Measurements from ENCODE around the gene NXPE4. TPM values are rescaled to one million over a fixed set of nuclear protein-coding genes. Genes with fewer than 3 reads are reported as not detected.
"Not testable (repeated sequence)": the region's sequence is repeated elsewhere in the genome, so short reads cannot be mapped to it uniquely, and the experiment has no call there.

The NXPE4 gene
- total RNA-seq, 1 experiment from 2014 or later, result 0.11 TPM

DNA sequence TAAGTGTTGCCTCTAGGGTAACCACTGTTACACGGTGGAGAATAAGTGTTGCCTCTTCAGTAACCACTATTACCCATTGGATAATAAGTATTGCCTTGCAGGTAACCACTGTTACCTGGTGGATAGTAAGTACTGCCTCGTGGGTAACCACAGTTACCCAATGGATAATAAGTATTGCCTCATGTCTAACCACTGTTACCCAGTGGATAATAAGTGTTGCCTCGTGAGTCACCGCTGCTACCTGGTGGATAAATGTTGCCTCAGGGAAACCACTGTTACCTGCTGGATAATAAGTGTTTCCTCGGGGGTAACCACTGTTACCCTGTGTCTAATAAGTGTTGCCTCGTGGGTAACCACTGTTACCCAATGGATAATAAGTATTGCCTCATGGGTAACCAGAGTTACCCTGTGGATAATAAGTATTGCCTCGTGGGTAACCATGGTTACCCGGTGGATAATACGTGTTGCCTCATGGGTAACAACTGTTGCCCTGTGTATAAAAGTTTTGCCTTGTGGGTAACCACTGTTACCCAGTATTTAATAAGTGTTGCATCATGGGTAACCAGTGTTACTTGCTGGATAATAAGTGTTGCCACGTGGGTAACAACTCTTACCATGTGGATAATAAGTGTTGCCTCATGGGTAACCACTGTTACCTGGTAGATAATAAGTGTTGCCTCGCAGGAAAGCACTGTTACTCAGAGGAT lies 12.3 kb upstream of the NXPE4 start:
- TF ChIP-seq, protein P1, sequence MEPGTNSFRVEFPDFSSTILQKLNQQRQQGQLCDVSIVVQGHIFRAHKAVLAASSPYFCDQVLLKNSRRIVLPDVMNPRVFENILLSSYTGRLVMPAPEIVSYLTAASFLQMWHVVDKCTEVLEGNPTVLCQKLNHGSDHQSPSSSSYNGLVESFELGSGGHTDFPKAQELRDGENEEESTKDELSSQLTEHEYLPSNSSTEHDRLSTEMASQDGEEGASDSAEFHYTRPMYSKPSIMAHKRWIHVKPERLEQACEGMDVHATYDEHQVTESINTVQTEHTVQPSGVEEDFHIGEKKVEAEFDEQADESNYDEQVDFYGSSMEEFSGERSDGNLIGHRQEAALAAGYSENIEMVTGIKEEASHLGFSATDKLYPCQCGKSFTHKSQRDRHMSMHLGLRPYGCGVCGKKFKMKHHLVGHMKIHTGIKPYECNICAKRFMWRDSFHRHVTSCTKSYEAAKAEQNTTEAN (CRISPR knock-in tag; IDR thresholded peaks at IDR 0.05), result no peak
- TF ChIP-seq RELA (CRISPR knock-in tag; IDR thresholded peaks at IDR 0.05; ENCODE audit: borderline replicate concordance), result no peak
- TF ChIP-seq, protein P2, sequence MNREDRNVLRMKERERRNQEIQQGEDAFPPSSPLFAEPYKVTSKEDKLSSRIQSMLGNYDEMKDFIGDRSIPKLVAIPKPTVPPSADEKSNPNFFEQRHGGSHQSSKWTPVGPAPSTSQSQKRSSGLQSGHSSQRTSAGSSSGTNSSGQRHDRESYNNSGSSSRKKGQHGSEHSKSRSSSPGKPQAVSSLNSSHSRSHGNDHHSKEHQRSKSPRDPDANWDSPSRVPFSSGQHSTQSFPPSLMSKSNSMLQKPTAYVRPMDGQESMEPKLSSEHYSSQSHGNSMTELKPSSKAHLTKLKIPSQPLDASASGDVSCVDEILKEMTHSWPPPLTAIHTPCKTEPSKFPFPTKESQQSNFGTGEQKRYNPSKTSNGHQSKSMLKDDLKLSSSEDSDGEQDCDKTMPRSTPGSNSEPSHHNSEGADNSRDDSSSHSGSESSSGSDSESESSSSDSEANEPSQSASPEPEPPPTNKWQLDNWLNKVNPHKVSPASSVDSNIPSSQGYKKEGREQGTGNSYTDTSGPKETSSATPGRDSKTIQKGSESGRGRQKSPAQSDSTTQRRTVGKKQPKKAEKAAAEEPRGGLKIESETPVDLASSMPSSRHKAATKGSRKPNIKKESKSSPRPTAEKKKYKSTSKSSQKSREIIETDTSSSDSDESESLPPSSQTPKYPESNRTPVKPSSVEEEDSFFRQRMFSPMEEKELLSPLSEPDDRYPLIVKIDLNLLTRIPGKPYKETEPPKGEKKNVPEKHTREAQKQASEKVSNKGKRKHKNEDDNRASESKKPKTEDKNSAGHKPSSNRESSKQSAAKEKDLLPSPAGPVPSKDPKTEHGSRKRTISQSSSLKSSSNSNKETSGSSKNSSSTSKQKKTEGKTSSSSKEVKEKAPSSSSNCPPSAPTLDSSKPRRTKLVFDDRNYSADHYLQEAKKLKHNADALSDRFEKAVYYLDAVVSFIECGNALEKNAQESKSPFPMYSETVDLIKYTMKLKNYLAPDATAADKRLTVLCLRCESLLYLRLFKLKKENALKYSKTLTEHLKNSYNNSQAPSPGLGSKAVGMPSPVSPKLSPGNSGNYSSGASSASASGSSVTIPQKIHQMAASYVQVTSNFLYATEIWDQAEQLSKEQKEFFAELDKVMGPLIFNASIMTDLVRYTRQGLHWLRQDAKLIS (CRISPR knock-in tag; IDR thresholded peaks at IDR 0.05; ENCODE audit: borderline replicate concordance), result no peak
- no peak for TF ChIP-seq RORB (CRISPR knock-in tag; IDR thresholded peaks at IDR 0.05)
- no peak for TF ChIP-seq NR1H2 (CRISPR knock-in tag; IDR thresholded peaks at IDR 0.05)
- ChIA-PET CTCF (no interaction called here), POLR2A (no interaction called here)
- no peak for DNase-seq (ENCODE audit: low spot score)
- no peak overlapping the region for H3K27ac Mint-ChIP-seq
- H3K36me3 Mint-ChIP-seq, result peaks cover 34% of the 10 kb centered on the region
- no peaks in the 10 kb centered on the region for H3K27me3 Mint-ChIP-seq (ENCODE audit: low read depth)
- peaks cover 93% of the 10 kb centered on the region for H3K9me3 Mint-ChIP-seq
- no peaks in the 10 kb centered on the region for H3K4me1 Mint-ChIP-seq
- no peak for ATAC-seq
- H3K4me3 Mint-ChIP-seq, result no peak overlapping the region

DNA sequence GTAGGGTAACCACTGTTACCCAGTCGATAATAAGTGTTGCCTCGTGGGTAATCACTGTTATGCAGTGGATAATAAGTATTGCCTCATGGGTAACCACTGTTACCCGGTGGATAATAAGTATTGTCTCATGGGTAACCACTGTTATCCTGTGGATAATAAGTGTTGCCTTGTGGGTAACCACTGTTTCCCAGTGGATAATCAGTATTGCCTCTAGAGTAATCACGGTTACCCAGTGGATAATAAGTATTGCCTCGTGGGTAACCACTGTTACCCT lies 11.2 kb upstream of the NXPE4 start:
- DNase-seq (ENCODE audit: low spot score); POLR2A ChIA-PET; H3K27ac Mint-ChIP-seq; H3K4me3 Mint-ChIP-seq; H3K27me3 Mint-ChIP-seq (ENCODE audit: low read depth); ATAC-seq; CTCF ChIA-PET; H3K4me1 Mint-ChIP-seq: not testable (repeated sequence)
- H3K36me3 Mint-ChIP-seq, result peaks cover 27% of the 10 kb centered on the region
- peaks cover 82% of the 10 kb centered on the region for H3K9me3 Mint-ChIP-seq

DNA sequence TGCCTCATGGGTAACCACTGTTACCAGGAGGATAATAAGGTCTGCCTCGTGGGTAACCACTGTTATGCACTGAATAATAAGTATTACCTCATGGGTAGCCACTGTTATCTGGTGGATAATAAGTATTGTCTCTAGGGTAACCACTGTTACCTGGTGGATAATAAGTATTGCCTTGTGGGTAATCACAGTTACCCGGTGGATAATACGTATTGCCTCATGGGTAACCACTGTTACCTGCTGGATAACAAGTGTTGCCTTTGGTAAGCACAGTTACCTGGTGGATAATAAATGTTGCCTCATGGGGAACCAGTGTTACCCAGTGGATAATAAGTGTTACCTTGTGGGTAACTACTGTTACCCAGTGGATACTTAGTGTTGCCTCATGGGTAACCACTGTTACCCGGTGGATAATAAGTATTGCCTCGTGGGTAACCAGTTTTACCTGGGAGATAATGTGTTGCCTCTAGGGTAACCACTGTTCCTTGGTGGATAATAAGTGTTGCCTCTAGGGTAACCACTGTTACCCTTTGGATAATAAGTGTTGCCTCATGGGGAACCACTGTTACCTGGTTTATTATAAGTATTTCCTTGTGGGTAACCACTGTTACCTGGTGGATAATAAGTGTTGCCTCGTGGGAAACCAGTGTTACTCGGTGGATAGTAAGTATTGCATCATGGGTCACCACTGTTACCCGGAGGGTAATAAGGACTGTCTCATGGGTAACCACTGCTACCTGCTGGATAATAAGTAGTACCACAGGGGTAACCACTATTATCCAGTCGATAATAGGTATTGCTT lies 10.6 kb upstream of the NXPE4 start:
- Mint-ChIP-seq H3K4me3 (no peak overlapping the region), H3K4me1 (no peaks in the 10 kb centered on the region), H3K27me3 (ENCODE audit: low read depth) (no peaks in the 10 kb centered on the region), H3K36me3 (peaks cover 22% of the 10 kb centered on the region), H3K27ac (no peak overlapping the region), H3K9me3 (peaks cover 76% of the 10 kb centered on the region)
- ATAC-seq, result no peak
- no peak for DNase-seq (ENCODE audit: low spot score)
- CTCF ChIA-PET, result no interaction called here
- POLR2A ChIA-PET, result no interaction called here
- TF ChIP-seq, protein P3, sequence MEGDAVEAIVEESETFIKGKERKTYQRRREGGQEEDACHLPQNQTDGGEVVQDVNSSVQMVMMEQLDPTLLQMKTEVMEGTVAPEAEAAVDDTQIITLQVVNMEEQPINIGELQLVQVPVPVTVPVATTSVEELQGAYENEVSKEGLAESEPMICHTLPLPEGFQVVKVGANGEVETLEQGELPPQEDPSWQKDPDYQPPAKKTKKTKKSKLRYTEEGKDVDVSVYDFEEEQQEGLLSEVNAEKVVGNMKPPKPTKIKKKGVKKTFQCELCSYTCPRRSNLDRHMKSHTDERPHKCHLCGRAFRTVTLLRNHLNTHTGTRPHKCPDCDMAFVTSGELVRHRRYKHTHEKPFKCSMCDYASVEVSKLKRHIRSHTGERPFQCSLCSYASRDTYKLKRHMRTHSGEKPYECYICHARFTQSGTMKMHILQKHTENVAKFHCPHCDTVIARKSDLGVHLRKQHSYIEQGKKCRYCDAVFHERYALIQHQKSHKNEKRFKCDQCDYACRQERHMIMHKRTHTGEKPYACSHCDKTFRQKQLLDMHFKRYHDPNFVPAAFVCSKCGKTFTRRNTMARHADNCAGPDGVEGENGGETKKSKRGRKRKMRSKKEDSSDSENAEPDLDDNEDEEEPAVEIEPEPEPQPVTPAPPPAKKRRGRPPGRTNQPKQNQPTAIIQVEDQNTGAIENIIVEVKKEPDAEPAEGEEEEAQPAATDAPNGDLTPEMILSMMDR (IDR thresholded peaks at IDR 0.05), result no peak
- no peak for TF ChIP-seq JAZF1 (CRISPR knock-in tag; IDR thresholded peaks at IDR 0.05)
- TF ChIP-seq, protein P4, sequence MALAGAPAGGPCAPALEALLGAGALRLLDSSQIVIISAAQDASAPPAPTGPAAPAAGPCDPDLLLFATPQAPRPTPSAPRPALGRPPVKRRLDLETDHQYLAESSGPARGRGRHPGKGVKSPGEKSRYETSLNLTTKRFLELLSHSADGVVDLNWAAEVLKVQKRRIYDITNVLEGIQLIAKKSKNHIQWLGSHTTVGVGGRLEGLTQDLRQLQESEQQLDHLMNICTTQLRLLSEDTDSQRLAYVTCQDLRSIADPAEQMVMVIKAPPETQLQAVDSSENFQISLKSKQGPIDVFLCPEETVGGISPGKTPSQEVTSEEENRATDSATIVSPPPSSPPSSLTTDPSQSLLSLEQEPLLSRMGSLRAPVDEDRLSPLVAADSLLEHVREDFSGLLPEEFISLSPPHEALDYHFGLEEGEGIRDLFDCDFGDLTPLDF (CRISPR knock-in tag; IDR thresholded peaks at IDR 0.05), result no peak
- no peak for TF ChIP-seq PRRX2 (CRISPR knock-in tag; IDR thresholded peaks at IDR 0.05)
- TF ChIP-seq SP1 (CRISPR knock-in tag; conservative IDR thresholded peaks at IDR 0.05), result no peak
- TF ChIP-seq, protein P5, sequence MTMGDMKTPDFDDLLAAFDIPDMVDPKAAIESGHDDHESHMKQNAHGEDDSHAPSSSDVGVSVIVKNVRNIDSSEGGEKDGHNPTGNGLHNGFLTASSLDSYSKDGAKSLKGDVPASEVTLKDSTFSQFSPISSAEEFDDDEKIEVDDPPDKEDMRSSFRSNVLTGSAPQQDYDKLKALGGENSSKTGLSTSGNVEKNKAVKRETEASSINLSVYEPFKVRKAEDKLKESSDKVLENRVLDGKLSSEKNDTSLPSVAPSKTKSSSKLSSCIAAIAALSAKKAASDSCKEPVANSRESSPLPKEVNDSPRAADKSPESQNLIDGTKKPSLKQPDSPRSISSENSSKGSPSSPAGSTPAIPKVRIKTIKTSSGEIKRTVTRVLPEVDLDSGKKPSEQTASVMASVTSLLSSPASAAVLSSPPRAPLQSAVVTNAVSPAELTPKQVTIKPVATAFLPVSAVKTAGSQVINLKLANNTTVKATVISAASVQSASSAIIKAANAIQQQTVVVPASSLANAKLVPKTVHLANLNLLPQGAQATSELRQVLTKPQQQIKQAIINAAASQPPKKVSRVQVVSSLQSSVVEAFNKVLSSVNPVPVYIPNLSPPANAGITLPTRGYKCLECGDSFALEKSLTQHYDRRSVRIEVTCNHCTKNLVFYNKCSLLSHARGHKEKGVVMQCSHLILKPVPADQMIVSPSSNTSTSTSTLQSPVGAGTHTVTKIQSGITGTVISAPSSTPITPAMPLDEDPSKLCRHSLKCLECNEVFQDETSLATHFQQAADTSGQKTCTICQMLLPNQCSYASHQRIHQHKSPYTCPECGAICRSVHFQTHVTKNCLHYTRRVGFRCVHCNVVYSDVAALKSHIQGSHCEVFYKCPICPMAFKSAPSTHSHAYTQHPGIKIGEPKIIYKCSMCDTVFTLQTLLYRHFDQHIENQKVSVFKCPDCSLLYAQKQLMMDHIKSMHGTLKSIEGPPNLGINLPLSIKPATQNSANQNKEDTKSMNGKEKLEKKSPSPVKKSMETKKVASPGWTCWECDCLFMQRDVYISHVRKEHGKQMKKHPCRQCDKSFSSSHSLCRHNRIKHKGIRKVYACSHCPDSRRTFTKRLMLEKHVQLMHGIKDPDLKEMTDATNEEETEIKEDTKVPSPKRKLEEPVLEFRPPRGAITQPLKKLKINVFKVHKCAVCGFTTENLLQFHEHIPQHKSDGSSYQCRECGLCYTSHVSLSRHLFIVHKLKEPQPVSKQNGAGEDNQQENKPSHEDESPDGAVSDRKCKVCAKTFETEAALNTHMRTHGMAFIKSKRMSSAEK (CRISPR knock-in tag; IDR thresholded peaks at IDR 0.05; ENCODE audit: borderline replicate concordance), result no peak
- no peak for TF ChIP-seq CBFB (CRISPR knock-in tag; IDR thresholded peaks at IDR 0.05; ENCODE audit: low read depth)
- TF ChIP-seq ZNF138 (CRISPR knock-in tag; conservative IDR thresholded peaks at IDR 0.05), result no peak
- TF ChIP-seq, protein P6, sequence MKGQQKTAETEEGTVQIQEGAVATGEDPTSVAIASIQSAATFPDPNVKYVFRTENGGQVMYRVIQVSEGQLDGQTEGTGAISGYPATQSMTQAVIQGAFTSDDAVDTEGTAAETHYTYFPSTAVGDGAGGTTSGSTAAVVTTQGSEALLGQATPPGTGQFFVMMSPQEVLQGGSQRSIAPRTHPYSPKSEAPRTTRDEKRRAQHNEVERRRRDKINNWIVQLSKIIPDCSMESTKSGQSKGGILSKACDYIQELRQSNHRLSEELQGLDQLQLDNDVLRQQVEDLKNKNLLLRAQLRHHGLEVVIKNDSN (CRISPR knock-in tag; IDR thresholded peaks at IDR 0.05), result no peak
- TF ChIP-seq, protein P7, sequence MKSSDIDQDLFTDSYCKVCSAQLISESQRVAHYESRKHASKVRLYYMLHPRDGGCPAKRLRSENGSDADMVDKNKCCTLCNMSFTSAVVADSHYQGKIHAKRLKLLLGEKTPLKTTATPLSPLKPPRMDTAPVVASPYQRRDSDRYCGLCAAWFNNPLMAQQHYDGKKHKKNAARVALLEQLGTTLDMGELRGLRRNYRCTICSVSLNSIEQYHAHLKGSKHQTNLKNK (CRISPR knock-in tag; IDR thresholded peaks at IDR 0.05), result no peak
- TF ChIP-seq NR3C1 (CRISPR knock-in tag; conservative IDR thresholded peaks at IDR 0.05; ENCODE audit: low read depth), result no peak
- no peak for TF ChIP-seq ZNF121 (CRISPR knock-in tag; IDR thresholded peaks at IDR 0.05)
